ENCODE results near the gene SLC66A2.

DNA sequence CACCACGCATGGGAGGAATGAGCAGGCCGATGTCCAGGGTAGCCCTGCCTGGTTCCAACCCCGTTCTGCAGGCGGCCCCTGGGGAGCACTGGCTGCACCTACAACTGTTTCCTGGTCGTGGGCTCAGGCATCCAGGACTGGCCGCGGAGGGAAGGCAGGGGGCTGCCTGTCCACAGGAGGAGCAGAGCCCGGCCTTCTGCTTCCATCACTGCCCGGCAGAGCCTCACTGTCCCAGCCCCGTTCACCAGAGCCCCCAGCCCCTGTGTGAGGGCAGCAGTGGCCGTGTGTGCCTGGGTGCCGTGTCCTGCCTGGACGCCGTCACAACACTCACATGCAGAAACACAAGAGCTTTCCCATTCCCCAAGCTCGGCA, 97.5 kb downstream of the SLC66A2 start:
- TF ChIP-seq, protein P1, sequence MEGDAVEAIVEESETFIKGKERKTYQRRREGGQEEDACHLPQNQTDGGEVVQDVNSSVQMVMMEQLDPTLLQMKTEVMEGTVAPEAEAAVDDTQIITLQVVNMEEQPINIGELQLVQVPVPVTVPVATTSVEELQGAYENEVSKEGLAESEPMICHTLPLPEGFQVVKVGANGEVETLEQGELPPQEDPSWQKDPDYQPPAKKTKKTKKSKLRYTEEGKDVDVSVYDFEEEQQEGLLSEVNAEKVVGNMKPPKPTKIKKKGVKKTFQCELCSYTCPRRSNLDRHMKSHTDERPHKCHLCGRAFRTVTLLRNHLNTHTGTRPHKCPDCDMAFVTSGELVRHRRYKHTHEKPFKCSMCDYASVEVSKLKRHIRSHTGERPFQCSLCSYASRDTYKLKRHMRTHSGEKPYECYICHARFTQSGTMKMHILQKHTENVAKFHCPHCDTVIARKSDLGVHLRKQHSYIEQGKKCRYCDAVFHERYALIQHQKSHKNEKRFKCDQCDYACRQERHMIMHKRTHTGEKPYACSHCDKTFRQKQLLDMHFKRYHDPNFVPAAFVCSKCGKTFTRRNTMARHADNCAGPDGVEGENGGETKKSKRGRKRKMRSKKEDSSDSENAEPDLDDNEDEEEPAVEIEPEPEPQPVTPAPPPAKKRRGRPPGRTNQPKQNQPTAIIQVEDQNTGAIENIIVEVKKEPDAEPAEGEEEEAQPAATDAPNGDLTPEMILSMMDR (IDR thresholded peaks at IDR 0.05 in 8 of 11, conservative IDR thresholded peaks at IDR 0.05 in 3 of 11): no peak
- TF ChIP-seq POLR2A (IDR thresholded peaks at IDR 0.05): no peak
